HUES6 (cell line): Measurements from ENCODE around the gene KLHDC1.
A peak's percentile ranks its signal among the peaks of the same experiment; 100 is the strongest.
"Not testable (repeated sequence)": the region's sequence is repeated elsewhere in the genome, so short reads cannot be mapped to it uniquely, and the experiment has no call there.

ENCODE experiments used
- H3K27ac ChIP-seq: 2 replicates; pipeline ENCODE4 v1.7.0; 2013; ENCODE audit warnings: low read depth, mild to moderate bottlenecking, low read length, inconsistent platforms
- H3K27me3 ChIP-seq: 2 replicates; pipeline ENCODE4 v1.6.1; 2013; ENCODE audit warnings: low read length; ENCODE audit not compliant: control insufficient read depth, insufficient read depth
- H3K36me3 ChIP-seq: 2 replicates; pipeline ENCODE4 v1.6.1; 2013; ENCODE audit warnings: low read length; ENCODE audit not compliant: control insufficient read depth, insufficient read depth
- H3K4me1 ChIP-seq: 2 replicates; pipeline ENCODE4 v1.6.1; 2013; ENCODE audit warnings: low read length; ENCODE audit not compliant: control insufficient read depth, insufficient read depth
- H3K4me3 ChIP-seq: 2 replicates; pipeline ENCODE4 v1.5.1; 2013; ENCODE audit warnings: low read depth, low read length
- H3K9ac ChIP-seq: one replicate; pipeline ENCODE4 v1.6.1; 2013; ENCODE audit warnings: mild to moderate bottlenecking, low read length
- H3K9me3 ChIP-seq: 2 replicates; pipeline ENCODE4 v1.6.1; 2013; ENCODE audit warnings: low read depth, low read length; ENCODE audit not compliant: control insufficient read depth, insufficient read depth

Gene KLHDC1

GRCh38 chr14:49767571-49768300 is 74.8 kb downstream of the KLHDC1 start, which contains the start of gene KLHDC2:
KLHDC2 (plus strand) TSS chr14:49768153; CDS start chr14:49768469, 316 bp downstream.
- Histone ChIP-seq H3K27ac (peak within 1 kb of the TSS; percentile 99), H3K4me3 (peak within 1 kb of the TSS; percentile 97), H3K36me3 (no peaks in the 10 kb centered on the region; the same call in 1 of the 2 replicates), H3K4me1 (peaks cover 17% of the 10 kb centered on the region; the same call in 1 of the 2 replicates), H3K27me3 (no peaks in the 10 kb centered on the region), H3K9me3 (no peaks in the 10 kb centered on the region), H3K9ac (peak within 1 kb of the TSS; percentile 98)

- H3K4me1 ChIP-seq: peaks cover 17% of the 10 kb centered on the region; the same call in 1 of the 2 replicates
- peak overlapping the region; percentile 97 for H3K4me3 ChIP-seq
- H3K27me3 ChIP-seq: no peaks in the 10 kb centered on the region
- peak overlapping the region; percentile 94 for H3K27ac ChIP-seq
- peak overlapping the region; percentile 98 for H3K9ac ChIP-seq
- H3K36me3 ChIP-seq: no peaks in the 10 kb centered on the region; the same call in 1 of the 2 replicates
- no peaks in the 10 kb centered on the region for H3K9me3 ChIP-seq
Measured at GRCh38 chr14:49768301-49769121, 75.6 kb downstream of the KLHDC1 start.

- H3K9ac ChIP-seq: peak overlapping the region; percentile 98
- peaks cover 4% of the 10 kb centered on the region for H3K36me3 ChIP-seq
- H3K9me3 ChIP-seq: no peaks in the 10 kb centered on the region
- peak overlapping the region; percentile 97 for H3K4me3 ChIP-seq
- H3K27ac ChIP-seq: no peak overlapping the region
- no peaks in the 10 kb centered on the region for H3K27me3 ChIP-seq
- H3K4me1 ChIP-seq: peaks cover 17% of the 10 kb centered on the region; the same call in 1 of the 2 replicates
Measured at GRCh38 chr14:49769171-49769570, 76.3 kb downstream of the KLHDC1 start.

GRCh38 chr14:49769581-49770211 is 76.8 kb downstream of the KLHDC1 start:
- Histone ChIP-seq H3K9me3 (no peaks in the 10 kb centered on the region), H3K4me3 (peak overlapping the region; percentile 97), H3K36me3 (peaks cover 9% of the 10 kb centered on the region), H3K27ac (no peak overlapping the region), H3K27me3 (no peaks in the 10 kb centered on the region), H3K9ac (peak overlapping the region; percentile 48), H3K4me1 (peaks cover 17% of the 10 kb centered on the region; the same call in 1 of the 2 replicates)

GRCh38 chr14:49770212-49770817 is 77.4 kb downstream of the KLHDC1 start:
- H3K9ac ChIP-seq: peak overlapping the region; percentile 48
- peaks cover 17% of the 10 kb centered on the region; the same call in 1 of the 2 replicates for H3K4me1 ChIP-seq
- H3K27ac ChIP-seq: no peak overlapping the region
- H3K27me3 ChIP-seq: no peaks in the 10 kb centered on the region
- peaks cover 15% of the 10 kb centered on the region for H3K36me3 ChIP-seq
- H3K4me3 ChIP-seq: peak overlapping the region; percentile 97
- H3K9me3 ChIP-seq: no peaks in the 10 kb centered on the region

- not testable (repeated sequence) for H3K4me3 ChIP-seq, H3K9me3 ChIP-seq, H3K27ac ChIP-seq, H3K9ac ChIP-seq, H3K27me3 ChIP-seq
- peaks cover 24% of the 10 kb centered on the region for H3K36me3 ChIP-seq
- H3K4me1 ChIP-seq: peaks cover 17% of the 10 kb centered on the region; the same call in 1 of the 2 replicates
Measured at GRCh38 chr14:49771691-49772090, 78.8 kb downstream of the KLHDC1 start.

- Histone ChIP-seq H3K27ac (no peak overlapping the region), H3K36me3 (peaks cover 44% of the 10 kb centered on the region)
Measured at GRCh38 chr14:49774106-49774505, 81.2 kb downstream of the KLHDC1 start.

DNA sequence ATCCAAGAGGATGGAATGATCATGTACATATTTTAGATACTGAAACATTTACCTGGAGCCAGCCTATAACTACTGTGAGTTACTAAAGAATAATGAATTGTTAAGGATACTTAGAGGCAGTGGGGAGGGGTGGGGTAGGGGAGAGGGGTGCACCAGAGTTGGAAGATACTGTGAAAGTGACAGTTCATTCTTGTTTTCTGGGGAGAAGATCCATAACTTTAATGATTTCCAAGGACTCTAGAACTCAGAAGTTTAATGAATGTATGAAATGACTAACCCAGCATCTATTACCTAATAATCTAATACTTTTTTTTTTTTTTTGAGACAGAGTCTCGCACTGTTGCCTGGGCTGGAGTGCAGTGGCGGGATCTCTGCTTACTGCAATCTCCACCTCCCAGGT is 85.5 kb downstream of the KLHDC1 start:
- no peaks in the 10 kb centered on the region for H3K27me3 ChIP-seq
- no peak overlapping the region for H3K27ac ChIP-seq
- no peaks in the 10 kb centered on the region for H3K4me1 ChIP-seq
- H3K9ac ChIP-seq: no peak overlapping the region
- no peak overlapping the region for H3K4me3 ChIP-seq
- no peaks in the 10 kb centered on the region for H3K9me3 ChIP-seq
- H3K36me3 ChIP-seq: peaks cover 87% of the 10 kb centered on the region

More at GRCh38 chr14:49774106-49774505, 81.2 kb downstream of the KLHDC1 start:
- H3K4me3 ChIP-seq: no peak overlapping the region
- H3K27me3 ChIP-seq: no peaks in the 10 kb centered on the region
- no peak overlapping the region for H3K9ac ChIP-seq
- H3K4me1 ChIP-seq: peaks cover 13% of the 10 kb centered on the region; the same call in 1 of the 2 replicates
- no peaks in the 10 kb centered on the region for H3K9me3 ChIP-seq

- not testable (repeated sequence) for H3K9me3 ChIP-seq, H3K4me3 ChIP-seq, H3K27ac ChIP-seq, H3K9ac ChIP-seq, H3K4me1 ChIP-seq, H3K27me3 ChIP-seq
- H3K36me3 ChIP-seq: peaks cover 93% of the 10 kb centered on the region
Measured at GRCh38 chr14:49781040-49781439, 88.1 kb downstream of the KLHDC1 start.

GRCh38 chr14:49783394-49784014 is 90.6 kb downstream of the KLHDC1 start:
- Histone ChIP-seq H3K27me3 (no peaks in the 10 kb centered on the region), H3K9ac (no peak overlapping the region), H3K9me3 (no peaks in the 10 kb centered on the region), H3K4me3 (no peak overlapping the region), H3K4me1 (no peaks in the 10 kb centered on the region), H3K36me3 (peaks cover 99% of the 10 kb centered on the region), H3K27ac (no peak overlapping the region)
